ENCODE data around the gene E2F7. TPM values are rescaled to one million over a fixed set of nuclear protein-coding genes. Genes with fewer than 3 reads are reported as not detected.

The E2F7 gene
- total RNA-seq, 1 donor from 2014 or later = 2.9 TPM

DNA sequence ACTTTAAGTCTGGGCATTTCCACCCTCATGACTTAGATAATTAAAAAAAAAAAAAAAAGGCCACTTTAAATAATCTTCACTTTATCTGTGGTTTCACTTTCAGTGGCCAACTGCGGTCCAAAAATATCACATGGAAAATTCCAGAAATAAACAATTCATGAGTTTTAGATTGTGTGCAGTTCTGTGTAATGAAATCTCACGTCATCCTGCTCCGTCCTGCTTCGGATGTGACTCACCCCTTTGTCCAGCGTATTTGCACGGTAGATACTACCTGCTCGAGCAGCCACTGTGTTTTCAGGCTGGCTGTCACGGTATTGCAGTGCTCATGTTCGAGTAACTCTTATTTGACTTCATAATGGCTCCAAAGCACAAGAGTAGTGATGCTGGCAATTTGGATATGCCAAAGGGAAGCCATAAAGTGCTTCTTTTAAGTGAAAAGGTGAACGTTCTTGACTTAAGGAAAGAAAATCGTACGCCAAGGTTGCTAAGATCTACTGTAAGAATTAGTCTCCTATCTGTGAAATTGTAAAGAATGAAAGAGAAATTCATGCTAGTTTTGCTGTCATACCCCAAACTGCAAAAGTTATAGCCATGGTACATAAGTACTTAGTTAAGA, 2.4 kb downstream of the E2F7 start:
- no peak for DNase-seq

DNA sequence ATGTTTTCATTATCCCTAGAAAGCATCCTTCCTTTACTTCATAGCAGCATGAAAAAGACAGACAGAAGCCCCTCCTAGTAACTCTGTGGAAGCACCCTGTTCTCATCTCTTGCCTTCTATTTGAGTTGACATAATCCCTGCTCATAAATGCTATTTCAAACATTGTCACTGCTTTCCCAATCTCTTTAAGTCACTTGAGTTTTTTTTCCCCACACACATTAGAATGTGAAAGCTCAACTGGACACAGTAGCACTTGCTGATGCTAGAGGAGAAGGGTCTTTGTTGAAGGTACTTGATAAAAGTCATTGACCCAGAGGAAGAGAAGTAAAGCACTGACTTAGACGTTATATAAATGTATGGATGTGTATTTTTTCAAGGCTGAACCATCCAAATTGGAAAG, 3.0 kb downstream of the E2F7 start:
- DNase-seq = no peak

- DNase-seq = no peak
Measured at GRCh38 chr12:77060883-77061240, 4.5 kb downstream of the E2F7 start.

DNA sequence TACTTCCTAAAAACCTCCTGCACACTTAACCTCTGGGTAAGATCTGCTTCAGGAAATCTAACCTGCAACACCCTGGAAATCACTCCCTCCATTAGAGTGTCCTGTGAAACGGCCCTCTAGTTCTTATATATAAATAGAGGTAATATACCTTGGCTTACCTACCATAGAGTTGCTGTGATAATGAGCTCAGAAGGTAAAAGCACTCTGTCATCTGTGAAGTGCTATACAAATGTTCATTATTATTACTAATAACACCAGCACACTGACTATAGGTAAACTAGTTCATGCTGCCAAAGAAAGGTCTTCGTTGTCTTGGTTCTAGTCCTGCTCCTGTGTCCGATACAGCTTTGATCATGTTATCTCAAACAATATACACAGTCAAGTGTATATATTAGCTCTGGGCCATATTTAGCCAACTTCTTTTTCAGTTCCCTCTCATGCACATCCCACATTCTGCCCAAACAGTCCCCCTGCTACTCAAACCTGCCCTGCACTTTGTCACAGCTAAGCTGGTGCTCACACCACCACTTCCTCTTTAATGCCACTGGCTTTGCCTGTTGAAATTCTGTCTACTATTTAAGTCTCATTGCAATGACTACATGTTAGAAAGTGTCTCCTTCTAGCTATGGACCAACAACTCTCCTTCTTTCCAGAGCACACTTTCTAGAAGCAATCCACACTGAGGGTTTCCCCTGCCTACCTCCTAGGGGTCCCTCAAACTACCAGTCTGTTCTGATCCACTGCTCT, 5.1 kb downstream of the E2F7 start:
- no peak for DNase-seq

DNA sequence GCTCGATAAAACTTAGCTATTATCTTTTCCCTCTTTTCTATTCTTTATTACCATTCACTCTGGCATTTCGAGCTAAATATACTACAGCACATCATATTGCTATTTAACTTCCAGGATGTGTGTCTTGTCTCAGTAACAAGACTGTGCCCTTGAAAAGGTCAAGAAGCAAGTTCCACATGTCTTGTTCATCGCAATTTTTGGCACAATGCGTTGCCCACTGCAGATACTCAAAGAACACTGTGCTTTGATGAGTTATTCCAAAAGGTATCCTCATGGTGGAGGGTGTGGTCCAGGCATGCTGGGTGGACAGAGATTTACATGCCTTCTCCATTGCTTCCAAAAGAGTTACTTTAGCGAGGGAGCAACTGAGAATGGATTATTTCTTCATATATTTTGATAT, 6.6 kb downstream of the E2F7 start:
- no peak for DNase-seq

GRCh38 chr12:77054851-77055250, 10.5 kb downstream of the E2F7 start:
- DNase-seq = no peak

DNA sequence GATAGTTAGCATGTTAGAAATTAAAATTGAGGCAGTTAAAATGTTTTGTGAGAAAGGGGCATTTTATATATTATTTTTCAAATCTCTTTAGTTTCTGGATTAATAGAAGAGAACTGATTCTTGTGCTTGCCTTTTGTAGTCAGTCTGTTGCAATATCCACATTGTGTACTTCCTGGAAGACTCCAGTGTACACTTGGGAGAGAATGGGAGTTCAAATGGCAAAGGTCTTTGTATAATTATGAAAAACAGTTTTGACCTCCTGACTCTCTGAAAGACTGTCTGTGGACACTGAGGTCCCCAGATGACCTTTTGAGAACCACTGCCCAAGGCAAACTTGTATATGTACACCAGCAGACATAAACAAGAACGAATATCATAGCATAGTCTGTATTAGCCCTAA, 12.1 kb downstream of the E2F7 start:
- DNase-seq = no peak

GRCh38 chr12:77049767-77050353, 15.5 kb downstream of the E2F7 start:
- peak; percentile 17 for DNase-seq

DNA sequence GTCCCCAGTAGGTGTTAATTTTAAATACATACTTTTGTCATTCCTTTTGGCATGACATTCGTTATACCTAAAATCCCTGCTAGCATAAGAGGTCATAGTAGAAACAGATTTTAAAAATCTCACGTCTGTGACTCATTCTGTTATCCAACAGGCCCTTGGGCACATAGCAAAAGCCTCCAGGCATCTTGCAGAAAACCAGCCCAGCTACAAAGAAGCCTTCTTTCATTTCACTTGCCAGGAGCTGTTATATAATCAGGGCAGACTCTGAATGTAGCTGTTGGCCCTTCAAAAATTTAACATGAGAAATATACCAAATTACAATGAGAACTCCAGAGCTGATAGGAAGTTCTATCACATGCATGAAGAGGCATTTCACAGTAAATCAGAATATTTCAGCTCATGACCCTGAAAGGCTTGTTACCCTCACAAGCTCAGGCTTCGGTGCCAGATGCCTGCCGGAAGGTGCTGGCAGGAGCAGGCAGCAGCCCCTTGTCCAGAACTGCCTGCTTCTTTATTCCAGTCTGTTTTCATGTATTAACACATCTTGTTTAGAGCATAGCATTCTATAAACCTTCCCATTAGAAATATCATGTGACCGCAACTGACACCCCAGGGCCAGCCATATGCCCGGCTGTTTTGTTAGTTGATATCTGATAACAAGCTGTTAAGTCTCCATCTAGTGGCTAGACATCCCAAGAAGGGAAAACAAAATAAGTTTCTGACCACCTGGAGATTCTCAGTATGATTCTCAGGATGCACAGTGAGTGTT, 17.8 kb downstream of the E2F7 start:
- no peak for DNase-seq

- DNase-seq = no peak
Measured at GRCh38 chr12:77046468-77046867, 18.9 kb downstream of the E2F7 start.

- no peak for DNase-seq
Measured at GRCh38 chr12:77045183-77045582, 20.2 kb downstream of the E2F7 start.

- DNase-seq = no peak
Measured at GRCh38 chr12:77044721-77045120, 20.6 kb downstream of the E2F7 start.

DNA sequence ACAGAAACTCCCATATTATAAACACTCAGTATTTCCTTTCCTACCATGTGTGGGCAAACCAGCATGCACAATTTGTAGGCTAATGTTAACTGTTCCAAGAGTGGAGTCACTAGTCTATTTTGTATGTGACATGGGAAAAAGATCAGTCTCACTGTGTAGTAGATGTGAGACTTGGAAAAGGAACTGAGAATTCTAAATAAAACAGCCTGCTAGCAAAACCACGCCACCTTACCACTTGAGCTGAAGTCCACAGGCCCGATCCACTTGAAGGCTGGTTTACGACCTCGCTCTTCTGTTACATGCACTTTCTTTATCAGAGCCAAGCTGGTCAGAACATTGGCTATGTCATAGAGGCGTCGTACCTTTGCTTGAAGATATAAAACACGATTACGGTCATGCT, 22.5 kb downstream of the E2F7 start:
- no peak for DNase-seq

- DNase-seq = no peak
Measured at GRCh38 chr12:77040231-77040630, 25.1 kb downstream of the E2F7 start.

DNA sequence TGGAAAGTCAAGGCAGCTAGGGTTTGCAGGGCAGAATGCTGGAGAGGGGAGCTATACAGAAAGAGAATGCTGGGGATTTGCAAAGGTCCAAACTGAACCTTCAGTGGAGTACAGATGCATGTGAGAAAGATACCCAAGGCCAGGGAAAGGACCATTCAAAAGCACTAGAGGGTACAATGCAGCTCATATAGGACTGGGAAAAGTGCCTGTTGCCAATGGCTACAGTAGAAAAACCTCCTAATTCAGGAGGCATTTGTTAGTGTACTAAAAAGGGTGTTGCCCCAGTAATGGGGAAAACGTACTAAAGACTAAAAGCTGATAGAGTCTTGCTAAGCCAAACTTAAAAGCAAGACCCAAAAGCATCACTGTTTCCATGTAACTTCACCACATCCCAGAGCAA, 30.1 kb downstream of the E2F7 start:
- DNase-seq = no peak

DNA sequence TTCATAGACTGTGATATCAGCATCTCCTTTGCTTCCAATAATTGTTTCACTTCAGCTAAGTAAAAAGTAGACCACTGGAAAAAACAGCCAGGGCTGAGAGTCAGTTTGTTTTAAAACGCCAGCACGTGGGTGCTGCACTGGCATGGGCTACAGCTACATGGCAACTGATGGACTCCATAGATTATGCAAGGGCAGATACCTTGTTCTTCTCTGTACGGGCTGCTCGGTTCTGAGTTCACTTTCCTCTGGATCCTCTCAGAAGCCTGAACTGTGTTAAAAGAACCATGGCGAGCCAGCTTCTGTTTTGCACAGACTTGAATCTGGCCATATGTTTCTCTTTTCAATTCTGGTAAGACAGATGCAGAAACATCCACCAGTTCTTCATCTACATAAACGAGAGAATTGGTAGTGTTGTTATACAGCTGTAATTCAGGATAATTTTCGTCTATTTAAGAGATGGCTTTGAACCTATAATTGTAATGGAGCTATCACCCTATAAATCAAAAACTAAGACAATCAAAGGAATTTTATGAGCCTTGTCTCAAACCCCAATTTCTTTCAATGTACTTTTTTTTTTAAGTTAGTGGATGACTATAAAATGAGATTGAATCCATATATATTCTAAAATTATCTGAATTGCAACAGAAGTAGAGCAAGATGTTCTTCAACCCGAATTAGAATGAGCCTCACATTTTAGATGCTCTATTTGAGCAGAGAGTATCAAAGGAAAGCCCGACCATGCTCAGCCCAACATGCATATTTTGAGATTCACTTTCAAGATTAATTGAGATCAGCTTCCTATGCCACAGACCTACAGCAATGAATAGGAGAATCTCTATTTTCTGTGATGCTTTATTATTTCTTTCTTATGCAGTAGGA, 31.5 kb downstream of the E2F7 start:
- no peak for DNase-seq

- no peak for DNase-seq
Measured at GRCh38 chr12:77032406-77032805, 33.0 kb downstream of the E2F7 start.

- no peak for DNase-seq
Measured at GRCh38 chr12:77031745-77032144, 33.6 kb downstream of the E2F7 start.

DNA sequence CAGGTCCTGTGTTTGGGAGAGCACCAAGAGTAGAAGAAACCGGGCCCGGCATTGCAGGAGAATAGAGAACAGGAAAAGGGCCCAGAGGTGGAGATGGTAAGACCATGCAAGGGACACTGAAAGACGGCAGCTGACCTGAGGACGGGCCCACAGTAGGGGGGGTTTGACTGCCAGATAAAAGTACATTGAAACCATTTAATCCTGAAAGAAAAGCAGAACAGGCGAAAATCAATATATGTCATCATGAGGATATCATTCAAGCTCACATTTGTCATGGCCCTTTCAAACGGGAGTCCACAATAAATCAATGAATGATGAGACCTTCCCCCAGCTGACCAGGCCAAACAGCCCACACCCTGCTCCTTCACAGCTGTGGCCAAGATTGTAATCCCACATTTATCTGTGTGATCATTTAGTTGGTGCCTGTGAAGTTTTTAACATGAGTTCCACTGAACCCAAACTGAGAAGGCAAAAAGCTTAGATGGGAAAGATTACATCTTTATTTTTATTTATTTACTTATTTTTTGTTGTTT, 39.5 kb downstream of the E2F7 start:
- no peak for DNase-seq

GRCh38 chr12:77023501-77023900, 41.9 kb downstream of the E2F7 start:
- DNase-seq = no peak

DNA sequence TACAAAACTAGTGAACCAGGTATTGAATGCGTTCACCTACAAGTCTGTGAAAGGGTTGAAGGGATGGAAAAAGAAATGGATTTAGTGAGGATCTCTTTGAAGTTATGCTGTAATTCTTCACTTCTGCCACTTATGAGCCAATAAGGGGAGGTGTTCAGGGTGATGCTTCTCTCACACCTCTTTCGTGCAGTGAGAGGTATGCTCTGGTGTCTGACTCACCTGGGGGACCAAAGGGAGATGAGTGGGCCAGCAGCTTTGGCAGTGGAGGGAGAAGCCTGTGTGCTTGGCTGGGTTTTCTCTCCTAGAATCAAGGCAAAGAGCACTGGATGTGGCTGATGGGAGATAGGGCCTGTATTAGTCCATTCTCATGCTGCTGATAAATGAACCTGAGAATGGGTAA, 45.4 kb downstream of the E2F7 start:
- no peak for DNase-seq

GRCh38 chr12:77016606-77017005, 48.8 kb downstream of the E2F7 start:
- DNase-seq = no peak

Measured in skin of body (tissue), 2 donors.